NB4 (cell line): Measurements from ENCODE around the gene PNMA8B.

Experiments used
- MAX ChIP-seq: IDR thresholded peaks from 2 replicates; pipeline ENCODE4 v1.6.1; 2011; ENCODE audit warnings: low read depth, low read length
- MYC ChIP-seq: IDR thresholded peaks from 2 replicates; pipeline ENCODE4 v1.6.1; 2011; ENCODE audit warnings: low read depth, low read length
- POLR2A ChIP-seq: IDR thresholded peaks from 2 replicates; pipeline ENCODE4 v1.6.1; 2011; ENCODE audit warnings: mild to moderate bottlenecking; ENCODE audit not compliant: insufficient read length; ENCODE audit errors: extremely low read depth
- TF ChIP-seq, protein P1 (sequence below): IDR thresholded peaks from one replicate; pipeline ENCODE4 v1.5.1; 2012; ENCODE audit warnings: low read depth, low read length

- TF ChIP-seq, protein P1, sequence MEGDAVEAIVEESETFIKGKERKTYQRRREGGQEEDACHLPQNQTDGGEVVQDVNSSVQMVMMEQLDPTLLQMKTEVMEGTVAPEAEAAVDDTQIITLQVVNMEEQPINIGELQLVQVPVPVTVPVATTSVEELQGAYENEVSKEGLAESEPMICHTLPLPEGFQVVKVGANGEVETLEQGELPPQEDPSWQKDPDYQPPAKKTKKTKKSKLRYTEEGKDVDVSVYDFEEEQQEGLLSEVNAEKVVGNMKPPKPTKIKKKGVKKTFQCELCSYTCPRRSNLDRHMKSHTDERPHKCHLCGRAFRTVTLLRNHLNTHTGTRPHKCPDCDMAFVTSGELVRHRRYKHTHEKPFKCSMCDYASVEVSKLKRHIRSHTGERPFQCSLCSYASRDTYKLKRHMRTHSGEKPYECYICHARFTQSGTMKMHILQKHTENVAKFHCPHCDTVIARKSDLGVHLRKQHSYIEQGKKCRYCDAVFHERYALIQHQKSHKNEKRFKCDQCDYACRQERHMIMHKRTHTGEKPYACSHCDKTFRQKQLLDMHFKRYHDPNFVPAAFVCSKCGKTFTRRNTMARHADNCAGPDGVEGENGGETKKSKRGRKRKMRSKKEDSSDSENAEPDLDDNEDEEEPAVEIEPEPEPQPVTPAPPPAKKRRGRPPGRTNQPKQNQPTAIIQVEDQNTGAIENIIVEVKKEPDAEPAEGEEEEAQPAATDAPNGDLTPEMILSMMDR: no peak
- TF ChIP-seq POLR2A (no peak), MYC (no peak), MAX (no peak)
These were observed 9.3 kb downstream of the PNMA8B start for GRCh38 chr19:46486358-46486757.
